Measurements from ENCODE around the gene TBC1D12.
"Not testable (repeated sequence)": the region's sequence is repeated elsewhere in the genome, so short reads cannot be mapped to it uniquely, and the experiment has no call there.

TBC1D12 gene

GRCh38 chr10:94402204-94402842 lies at the start of gene TBC1D12:
TSS of gene TBC1D12 (plus strand) at chr10:94402541. CDS start at chr10:94402614, 73 bp downstream.
- peak; percentile 34 for DNase-seq (ENCODE audit: low spot score)

GRCh38 chr10:94353336-94353735 lies 49.0 kb upstream of the TBC1D12 start:
- peak; percentile 33 for DNase-seq (ENCODE audit: low spot score)

DNA sequence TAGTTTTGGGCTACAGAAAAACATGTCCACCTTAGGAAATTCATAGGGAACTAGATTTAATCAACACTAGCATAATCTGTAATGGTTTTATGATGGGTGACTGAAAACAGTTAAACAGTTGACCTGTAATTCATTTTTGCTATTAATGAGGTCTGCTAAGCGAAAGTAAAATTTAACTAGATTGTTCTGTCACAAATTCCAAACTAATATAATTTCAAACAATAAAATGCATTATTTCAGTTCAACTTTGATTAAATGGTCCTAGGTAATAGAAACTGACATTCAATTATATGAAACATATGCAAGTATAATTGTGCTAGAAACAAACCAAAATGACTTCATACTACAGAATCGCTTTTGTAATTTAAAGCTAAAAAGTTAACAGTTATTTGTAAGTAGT lies 46.5 kb upstream of the TBC1D12 start:
- no peak for DNase-seq (ENCODE audit: low spot score)

- no peak for DNase-seq (ENCODE audit: low spot score)
Observed at GRCh38 chr10:94357193-94357592, 45.1 kb upstream of the TBC1D12 start.

GRCh38 chr10:94358480-94358879 lies 43.9 kb upstream of the TBC1D12 start:
- DNase-seq (ENCODE audit: low spot score), result no peak

GRCh38 chr10:94361171-94361794 lies 41.1 kb upstream of the TBC1D12 start:
- peak; percentile 77 for DNase-seq (ENCODE audit: low spot score)

DNA sequence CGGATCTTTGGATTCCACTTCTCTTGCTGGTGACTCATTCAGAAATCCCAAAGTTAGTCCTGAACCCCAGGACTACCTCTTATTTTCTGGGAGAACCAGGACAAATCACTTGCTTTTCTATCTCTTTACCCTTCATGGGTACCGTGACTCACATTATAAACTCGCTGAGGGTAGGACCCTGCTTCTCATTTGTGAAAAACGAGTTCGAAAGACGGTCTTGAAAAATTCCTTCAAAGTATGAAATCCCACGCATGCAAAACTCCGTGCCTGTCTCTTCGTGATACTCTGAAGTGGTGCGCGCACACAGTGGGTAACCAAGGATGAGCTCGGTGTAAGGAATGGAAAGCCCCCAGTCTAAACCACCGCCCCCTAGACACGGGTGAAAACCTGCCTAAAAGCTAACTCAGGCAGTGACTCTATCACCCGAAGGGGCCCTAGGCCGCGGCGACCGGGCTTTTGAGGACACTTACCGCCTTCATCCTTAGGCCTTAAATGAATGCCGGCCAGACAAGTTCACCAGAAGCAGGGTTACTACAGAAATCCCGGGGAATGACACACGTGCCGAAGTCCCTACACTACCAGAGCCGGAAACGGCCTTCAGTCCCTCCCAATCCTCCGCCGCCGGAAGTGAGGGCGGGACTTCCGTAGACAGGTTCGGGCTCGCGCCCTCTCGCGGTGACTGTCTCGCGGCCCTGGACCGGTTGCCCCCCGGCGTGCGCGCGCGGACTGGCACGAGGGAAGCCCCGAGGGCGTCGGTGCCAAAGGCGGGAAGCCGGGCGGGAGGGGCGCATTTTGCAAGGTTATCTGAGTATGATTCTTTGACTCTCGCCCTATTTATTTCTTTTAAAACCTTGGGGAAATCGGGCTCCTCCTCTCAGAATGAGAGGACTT lies 39.7 kb upstream of the TBC1D12 start, which contains the start of gene NOC3L:
Gene NOC3L, minus strand, starts transcription at position 580 of the 891 bp plus-strand sequence. Its CDS starts 101 bp downstream, at position 479.
- DNase-seq (ENCODE audit: low spot score), result peak; percentile 89

DNA sequence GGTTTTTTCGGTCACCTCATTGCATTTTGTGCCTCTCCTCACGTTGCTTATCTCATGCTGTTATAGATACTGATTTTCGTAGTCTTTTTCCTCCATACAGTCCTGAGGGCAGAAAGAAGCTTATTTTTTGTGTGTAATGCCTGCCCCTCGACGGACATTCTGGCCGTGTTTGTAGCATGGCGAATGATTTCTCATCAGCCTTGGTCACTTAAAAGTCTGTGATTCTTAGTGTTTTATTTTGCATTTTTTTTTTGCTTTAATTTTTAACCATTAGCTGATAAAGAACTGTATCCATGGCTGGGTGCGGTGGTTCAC lies 39.1 kb upstream of the TBC1D12 start:
- DNase-seq (ENCODE audit: low spot score), result no peak

GRCh38 chr10:94364482-94364881 lies 37.9 kb upstream of the TBC1D12 start:
- no peak for DNase-seq (ENCODE audit: low spot score)

- no peak for DNase-seq (ENCODE audit: low spot score)
Observed at GRCh38 chr10:94366382-94366781, 36.0 kb upstream of the TBC1D12 start.

GRCh38 chr10:94370501-94370900 lies 31.8 kb upstream of the TBC1D12 start:
- no peak for DNase-seq (ENCODE audit: low spot score)

- DNase-seq (ENCODE audit: low spot score), result no peak
Observed at GRCh38 chr10:94375374-94375773, 27.0 kb upstream of the TBC1D12 start.

DNA sequence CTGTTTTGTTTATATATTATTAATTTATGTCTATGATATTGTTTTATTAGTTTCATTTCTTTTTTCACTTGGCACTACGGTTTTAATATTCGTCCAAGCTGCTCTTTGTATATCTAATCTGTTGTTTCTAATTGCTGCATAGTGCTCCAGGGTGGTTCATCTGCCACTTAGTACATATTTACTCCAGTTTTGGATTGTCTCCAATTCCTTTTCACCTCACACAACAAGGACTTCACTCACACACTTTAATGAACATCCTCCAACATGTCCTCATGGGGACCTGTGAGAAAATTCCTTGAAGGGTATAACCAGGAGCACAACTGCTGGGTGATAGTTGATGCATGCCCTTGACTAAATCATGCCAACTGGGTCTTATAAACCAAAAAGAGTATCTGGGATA lies 25.5 kb upstream of the TBC1D12 start:
- DNase-seq (ENCODE audit: low spot score), result no peak

GRCh38 chr10:94383530-94383929 lies 18.8 kb upstream of the TBC1D12 start:
- no peak for DNase-seq (ENCODE audit: low spot score)

- DNase-seq (ENCODE audit: low spot score), result not testable (repeated sequence)
Observed at GRCh38 chr10:94385733-94386132, 16.6 kb upstream of the TBC1D12 start.

- DNase-seq (ENCODE audit: low spot score), result not testable (repeated sequence)
Observed at GRCh38 chr10:94392117-94392516, 10.2 kb upstream of the TBC1D12 start.

DNA sequence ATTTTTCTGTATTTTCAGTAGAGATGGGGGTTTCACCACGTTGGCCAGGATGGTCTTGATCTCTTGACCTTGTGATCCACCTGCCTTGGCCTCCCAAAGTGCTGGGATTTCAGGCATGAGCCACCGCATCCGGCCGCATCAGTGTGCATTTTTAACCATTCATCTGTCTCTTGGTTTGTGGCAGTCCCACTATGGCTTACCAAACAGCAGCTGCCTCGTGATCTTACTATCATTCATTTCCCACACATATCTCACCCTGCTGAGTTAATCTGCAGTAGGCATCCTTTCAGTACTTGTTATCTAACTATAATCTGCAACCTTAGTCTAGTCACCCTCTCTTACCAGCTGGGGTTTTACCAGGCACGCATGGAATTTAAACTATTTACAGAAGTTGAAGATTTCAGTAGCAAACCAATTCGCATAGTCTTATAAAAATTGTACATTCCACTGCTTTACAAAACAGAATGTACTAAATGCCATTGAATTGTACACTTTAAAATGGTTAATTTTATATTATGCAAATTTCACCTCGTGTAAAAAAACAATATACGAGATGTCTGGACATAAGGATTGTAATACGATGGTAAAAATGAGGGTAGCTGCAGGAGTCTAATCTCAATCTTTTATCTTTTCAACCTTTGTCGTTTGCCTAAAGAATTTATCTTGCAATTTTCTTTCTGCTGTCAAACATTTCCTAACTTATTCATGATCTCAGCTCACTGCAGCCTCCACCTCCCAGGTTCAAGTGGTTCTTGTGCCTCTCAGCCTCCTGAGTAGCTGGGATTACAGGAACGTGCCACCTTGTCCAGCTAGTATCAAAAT lies 4.6 kb upstream of the TBC1D12 start:
- DNase-seq (ENCODE audit: low spot score), result no peak

- no peak for DNase-seq (ENCODE audit: low spot score)
Observed at GRCh38 chr10:94398762-94399161, 3.6 kb upstream of the TBC1D12 start.

DNA sequence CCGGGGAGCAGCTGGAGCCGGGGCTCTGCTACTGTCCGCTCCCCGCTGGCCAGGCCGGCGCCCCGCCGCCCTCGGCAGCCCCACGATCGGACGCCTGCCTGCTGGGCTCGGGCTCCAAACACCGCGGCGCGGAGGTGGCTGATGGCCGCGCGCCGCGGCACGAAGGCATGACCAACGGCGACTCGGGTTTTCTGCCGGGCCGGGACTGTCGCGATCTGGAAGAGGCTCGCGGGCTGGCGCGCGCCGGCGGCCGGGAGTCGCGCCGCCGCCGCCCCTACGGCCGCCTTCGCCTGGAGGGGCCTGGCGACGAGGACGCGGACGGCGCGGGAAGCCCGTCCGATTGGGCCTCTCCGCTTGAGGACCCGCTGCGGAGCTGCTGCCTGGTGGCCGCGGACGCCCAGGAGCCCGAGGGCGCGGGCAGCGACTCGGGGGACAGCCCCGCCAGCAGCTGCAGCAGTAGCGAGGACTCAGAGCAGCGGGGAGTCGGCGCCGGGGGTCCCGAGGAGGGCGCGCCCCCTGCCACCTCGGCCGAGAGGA lies 570 bp downstream of the TBC1D12 start:
- DNase-seq (ENCODE audit: low spot score), result no peak

GRCh38 chr10:94403380-94404213 lies 1.3 kb downstream of the TBC1D12 start:
- DNase-seq (ENCODE audit: low spot score), result no peak

DNA sequence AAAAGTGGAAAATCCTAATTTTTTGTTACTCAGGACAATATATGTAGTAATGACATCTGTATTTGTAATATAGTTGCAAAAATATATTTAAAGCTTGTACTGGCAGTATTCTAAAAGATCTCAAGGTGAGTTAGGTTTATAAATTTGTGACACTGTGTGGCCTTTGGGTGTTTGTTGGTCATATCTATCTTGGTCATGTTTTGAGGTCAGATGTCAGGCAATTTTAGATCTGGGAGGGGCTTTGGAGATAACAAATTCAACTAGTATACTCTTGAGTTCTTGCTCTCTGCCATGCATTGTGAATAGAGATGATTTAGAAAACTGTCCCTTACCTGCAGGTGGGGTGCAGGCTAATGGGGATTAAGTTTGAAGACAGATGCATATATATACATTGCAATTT lies 3.1 kb downstream of the TBC1D12 start:
- no peak for DNase-seq (ENCODE audit: low spot score)

Measured in hematopoietic multipotent progenitor cell treated with erythropoietin and hydrocortisone succinate and interleukin-3 and kit ligand, for 17 days (in vitro differentiated cells).